GM23338 (cell line): ENCODE results near the gene MLH1.

Source experiments
- CREB1 ChIP-seq: fragments of 250-450 bp; sonication (Bioruptor Pico); IDR thresholded peaks from 2 replicates; pipeline ENCODE4 v1.5.0; 2020; ENCODE audit warnings: low read depth, mild to moderate bottlenecking, moderate library complexity
- EZH2 ChIP-seq: fragments of 200-600 bp; sonication (generic); IDR thresholded peaks from one replicate; pipeline ENCODE4 v1.8.0; 2017; ENCODE audit warnings: antibody characterized with exemption, mild to moderate bottlenecking, low read depth; ENCODE audit not compliant: unreplicated experiment
- EZH2phosphoT487 ChIP-seq: fragments of 200-600 bp; sonication (generic); IDR thresholded peaks from one replicate; pipeline ENCODE4 v1.8.1; 2018; ENCODE audit warnings: antibody characterized with exemption; ENCODE audit not compliant: unreplicated experiment
- JUNB ChIP-seq: IDR thresholded peaks from one replicate; pipeline ENCODE4 v1.6.1; 2016; ENCODE audit warnings: antibody characterized with exemption; ENCODE audit not compliant: unreplicated experiment
- NANOG ChIP-seq: IDR thresholded peaks from 2 replicates; pipeline ENCODE4 v1.6.1; 2016; ENCODE audit warnings: antibody characterized with exemption, borderline replicate concordance
- POLR2AphosphoS5 ChIP-seq: IDR thresholded peaks from 2 replicates; pipeline ENCODE4 v1.6.1; 2016; ENCODE audit warnings: antibody characterized with exemption, low read depth
- STAT1 ChIP-seq: IDR thresholded peaks from one replicate; pipeline ENCODE4 v1.6.1; 2016; ENCODE audit warnings: antibody characterized with exemption; ENCODE audit not compliant: unreplicated experiment
- ZNF114 ChIP-seq: fragments of 250-450 bp; sonication (Bioruptor Pico); IDR thresholded peaks from 2 replicates; pipeline ENCODE4 v1.5.0; 2020; ENCODE audit warnings: mild to moderate bottlenecking, moderate library complexity
- ZNF331 ChIP-seq: fragments of 250-450 bp; sonication (Bioruptor Pico); IDR thresholded peaks from 2 replicates; pipeline ENCODE4 v1.5.0; 2020; ENCODE audit warnings: low read depth, mild to moderate bottlenecking, moderate library complexity
- TF ChIP-seq, protein P1 (sequence below), 2 experiments: fragments of 200-600 bp in 1 of 2; sonication (generic) in 1 of 2; conservative IDR thresholded peaks; 2 replicates each; pipeline versions ENCODE4 v1.5.1 to v1.6.1; 2016 to 2017; ENCODE audit warnings: antibody characterized with exemption in 2 of 2, low read depth in 2 of 2, mild to moderate bottlenecking in 2 of 2, moderate library complexity in 1 of 2
- TF ChIP-seq, protein P2 (sequence below): fragments of 250-450 bp; sonication (Bioruptor Pico); IDR thresholded peaks from 2 replicates; pipeline ENCODE4 v1.5.0; 2020; ENCODE audit warnings: mild to moderate bottlenecking, moderate library complexity
- TF ChIP-seq, protein P3 (sequence below): IDR thresholded peaks from one replicate; pipeline ENCODE4 v1.6.1; 2018; ENCODE audit warnings: antibody characterized with exemption; ENCODE audit not compliant: unreplicated experiment
- TF ChIP-seq, protein P4 (sequence below): IDR thresholded peaks from 2 replicates; pipeline ENCODE4 v1.6.1; 2016; ENCODE audit warnings: antibody characterized with exemption

DNA sequence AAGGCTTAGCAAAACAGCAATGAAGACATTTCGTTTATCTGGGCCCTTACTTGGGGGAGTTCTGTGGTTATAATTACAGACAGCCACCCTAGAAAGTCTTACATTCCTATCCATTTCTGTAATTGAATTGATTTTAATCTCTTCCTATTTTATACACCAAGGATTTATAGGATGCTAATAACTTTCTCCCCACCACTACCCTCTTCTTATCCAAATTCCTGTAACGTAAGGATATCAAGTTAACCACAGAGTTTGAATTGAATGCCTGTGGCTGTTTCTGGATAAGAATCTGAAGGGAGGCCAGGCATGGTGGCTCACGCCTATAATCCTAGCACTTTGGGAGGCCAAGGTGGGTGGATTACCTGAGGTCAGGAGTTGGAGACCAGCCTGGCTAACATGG is 78.6 kb downstream of the MLH1 start:
- TF ChIP-seq, protein P1, sequence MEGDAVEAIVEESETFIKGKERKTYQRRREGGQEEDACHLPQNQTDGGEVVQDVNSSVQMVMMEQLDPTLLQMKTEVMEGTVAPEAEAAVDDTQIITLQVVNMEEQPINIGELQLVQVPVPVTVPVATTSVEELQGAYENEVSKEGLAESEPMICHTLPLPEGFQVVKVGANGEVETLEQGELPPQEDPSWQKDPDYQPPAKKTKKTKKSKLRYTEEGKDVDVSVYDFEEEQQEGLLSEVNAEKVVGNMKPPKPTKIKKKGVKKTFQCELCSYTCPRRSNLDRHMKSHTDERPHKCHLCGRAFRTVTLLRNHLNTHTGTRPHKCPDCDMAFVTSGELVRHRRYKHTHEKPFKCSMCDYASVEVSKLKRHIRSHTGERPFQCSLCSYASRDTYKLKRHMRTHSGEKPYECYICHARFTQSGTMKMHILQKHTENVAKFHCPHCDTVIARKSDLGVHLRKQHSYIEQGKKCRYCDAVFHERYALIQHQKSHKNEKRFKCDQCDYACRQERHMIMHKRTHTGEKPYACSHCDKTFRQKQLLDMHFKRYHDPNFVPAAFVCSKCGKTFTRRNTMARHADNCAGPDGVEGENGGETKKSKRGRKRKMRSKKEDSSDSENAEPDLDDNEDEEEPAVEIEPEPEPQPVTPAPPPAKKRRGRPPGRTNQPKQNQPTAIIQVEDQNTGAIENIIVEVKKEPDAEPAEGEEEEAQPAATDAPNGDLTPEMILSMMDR (conservative IDR thresholded peaks at IDR 0.05; ENCODE audit: low read depth in 2 of 2), result no peak
- TF ChIP-seq CREB1 (no peak), STAT1 (no peak), POLR2AphosphoS5 (no peak), EZH2 (no peak), JUNB (no peak), NANOG (no peak), EZH2phosphoT487 (no peak), ZNF331 (CRISPR knock-in tag) (no peak), ZNF114 (CRISPR knock-in tag) (no peak)
- TF ChIP-seq, protein P2, sequence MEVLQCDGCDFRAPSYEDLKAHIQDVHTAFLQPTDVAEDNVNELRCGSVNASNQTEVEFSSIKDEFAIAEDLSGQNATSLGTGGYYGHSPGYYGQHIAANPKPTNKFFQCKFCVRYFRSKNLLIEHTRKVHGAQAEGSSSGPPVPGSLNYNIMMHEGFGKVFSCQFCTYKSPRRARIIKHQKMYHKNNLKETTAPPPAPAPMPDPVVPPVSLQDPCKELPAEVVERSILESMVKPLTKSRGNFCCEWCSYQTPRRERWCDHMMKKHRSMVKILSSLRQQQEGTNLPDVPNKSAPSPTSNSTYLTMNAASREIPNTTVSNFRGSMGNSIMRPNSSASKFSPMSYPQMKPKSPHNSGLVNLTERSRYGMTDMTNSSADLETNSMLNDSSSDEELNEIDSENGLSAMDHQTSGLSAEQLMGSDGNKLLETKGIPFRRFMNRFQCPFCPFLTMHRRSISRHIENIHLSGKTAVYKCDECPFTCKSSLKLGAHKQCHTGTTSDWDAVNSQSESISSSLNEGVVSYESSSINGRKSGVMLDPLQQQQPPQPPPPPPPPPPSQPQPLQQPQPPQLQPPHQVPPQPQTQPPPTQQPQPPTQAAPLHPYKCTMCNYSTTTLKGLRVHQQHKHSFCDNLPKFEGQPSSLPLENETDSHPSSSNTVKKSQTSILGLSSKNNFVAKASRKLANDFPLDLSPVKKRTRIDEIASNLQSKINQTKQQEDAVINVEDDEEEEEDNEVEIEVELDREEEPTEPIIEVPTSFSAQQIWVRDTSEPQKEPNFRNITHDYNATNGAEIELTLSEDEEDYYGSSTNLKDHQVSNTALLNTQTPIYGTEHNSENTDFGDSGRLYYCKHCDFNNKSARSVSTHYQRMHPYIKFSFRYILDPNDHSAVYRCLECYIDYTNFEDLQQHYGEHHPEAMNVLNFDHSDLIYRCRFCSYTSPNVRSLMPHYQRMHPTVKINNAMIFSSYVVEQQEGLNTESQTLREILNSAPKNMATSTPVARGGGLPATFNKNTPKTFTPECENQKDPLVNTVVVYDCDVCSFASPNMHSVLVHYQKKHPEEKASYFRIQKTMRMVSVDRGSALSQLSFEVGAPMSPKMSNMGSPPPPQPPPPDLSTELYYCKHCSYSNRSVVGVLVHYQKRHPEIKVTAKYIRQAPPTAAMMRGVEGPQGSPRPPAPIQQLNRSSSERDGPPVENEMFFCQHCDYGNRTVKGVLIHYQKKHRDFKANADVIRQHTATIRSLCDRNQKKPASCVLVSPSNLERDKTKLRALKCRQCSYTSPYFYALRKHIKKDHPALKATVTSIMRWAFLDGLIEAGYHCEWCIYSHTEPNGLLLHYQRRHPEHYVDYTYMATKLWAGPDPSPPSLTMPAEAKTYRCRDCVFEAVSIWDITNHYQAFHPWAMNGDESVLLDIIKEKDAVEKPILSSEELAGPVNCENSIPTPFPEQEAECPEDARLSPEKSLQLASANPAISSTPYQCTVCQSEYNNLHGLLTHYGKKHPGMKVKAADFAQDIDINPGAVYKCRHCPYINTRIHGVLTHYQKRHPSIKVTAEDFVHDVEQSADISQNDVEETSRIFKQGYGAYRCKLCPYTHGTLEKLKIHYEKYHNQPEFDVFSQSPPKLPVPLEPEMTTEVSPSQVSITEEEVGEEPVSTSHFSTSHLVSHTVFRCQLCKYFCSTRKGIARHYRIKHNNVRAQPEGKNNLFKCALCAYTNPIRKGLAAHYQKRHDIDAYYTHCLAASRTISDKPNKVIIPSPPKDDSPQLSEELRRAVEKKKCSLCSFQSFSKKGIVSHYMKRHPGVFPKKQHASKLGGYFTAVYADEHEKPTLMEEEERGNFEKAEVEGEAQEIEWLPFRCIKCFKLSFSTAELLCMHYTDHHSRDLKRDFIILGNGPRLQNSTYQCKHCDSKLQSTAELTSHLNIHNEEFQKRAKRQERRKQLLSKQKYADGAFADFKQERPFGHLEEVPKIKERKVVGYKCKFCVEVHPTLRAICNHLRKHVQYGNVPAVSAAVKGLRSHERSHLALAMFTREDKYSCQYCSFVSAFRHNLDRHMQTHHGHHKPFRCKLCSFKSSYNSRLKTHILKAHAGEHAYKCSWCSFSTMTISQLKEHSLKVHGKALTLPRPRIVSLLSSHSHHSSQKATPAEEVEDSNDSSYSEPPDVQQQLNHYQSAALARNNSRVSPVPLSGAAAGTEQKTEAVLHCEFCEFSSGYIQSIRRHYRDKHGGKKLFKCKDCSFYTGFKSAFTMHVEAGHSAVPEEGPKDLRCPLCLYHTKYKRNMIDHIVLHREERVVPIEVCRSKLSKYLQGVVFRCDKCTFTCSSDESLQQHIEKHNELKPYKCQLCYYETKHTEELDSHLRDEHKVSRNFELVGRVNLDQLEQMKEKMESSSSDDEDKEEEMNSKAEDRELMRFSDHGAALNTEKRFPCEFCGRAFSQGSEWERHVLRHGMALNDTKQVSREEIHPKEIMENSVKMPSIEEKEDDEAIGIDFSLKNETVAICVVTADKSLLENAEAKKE (CRISPR knock-in tag), result no peak
- TF ChIP-seq, protein P3, sequence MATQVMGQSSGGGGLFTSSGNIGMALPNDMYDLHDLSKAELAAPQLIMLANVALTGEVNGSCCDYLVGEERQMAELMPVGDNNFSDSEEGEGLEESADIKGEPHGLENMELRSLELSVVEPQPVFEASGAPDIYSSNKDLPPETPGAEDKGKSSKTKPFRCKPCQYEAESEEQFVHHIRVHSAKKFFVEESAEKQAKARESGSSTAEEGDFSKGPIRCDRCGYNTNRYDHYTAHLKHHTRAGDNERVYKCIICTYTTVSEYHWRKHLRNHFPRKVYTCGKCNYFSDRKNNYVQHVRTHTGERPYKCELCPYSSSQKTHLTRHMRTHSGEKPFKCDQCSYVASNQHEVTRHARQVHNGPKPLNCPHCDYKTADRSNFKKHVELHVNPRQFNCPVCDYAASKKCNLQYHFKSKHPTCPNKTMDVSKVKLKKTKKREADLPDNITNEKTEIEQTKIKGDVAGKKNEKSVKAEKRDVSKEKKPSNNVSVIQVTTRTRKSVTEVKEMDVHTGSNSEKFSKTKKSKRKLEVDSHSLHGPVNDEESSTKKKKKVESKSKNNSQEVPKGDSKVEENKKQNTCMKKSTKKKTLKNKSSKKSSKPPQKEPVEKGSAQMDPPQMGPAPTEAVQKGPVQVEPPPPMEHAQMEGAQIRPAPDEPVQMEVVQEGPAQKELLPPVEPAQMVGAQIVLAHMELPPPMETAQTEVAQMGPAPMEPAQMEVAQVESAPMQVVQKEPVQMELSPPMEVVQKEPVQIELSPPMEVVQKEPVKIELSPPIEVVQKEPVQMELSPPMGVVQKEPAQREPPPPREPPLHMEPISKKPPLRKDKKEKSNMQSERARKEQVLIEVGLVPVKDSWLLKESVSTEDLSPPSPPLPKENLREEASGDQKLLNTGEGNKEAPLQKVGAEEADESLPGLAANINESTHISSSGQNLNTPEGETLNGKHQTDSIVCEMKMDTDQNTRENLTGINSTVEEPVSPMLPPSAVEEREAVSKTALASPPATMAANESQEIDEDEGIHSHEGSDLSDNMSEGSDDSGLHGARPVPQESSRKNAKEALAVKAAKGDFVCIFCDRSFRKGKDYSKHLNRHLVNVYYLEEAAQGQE, result no peak
- TF ChIP-seq, protein P4, sequence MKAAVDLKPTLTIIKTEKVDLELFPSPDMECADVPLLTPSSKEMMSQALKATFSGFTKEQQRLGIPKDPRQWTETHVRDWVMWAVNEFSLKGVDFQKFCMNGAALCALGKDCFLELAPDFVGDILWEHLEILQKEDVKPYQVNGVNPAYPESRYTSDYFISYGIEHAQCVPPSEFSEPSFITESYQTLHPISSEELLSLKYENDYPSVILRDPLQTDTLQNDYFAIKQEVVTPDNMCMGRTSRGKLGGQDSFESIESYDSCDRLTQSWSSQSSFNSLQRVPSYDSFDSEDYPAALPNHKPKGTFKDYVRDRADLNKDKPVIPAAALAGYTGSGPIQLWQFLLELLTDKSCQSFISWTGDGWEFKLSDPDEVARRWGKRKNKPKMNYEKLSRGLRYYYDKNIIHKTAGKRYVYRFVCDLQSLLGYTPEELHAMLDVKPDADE, result no peak
